Effector CD4-positive, alpha-beta T cell (primary cell): Measurements from ENCODE around the gene NRG2.

ENCODE experiments used
- DNase-seq: peaks from one replicate; pipeline ENCODE4 v3.0.0-alpha.2; 2020

The NRG2 gene

DNA sequence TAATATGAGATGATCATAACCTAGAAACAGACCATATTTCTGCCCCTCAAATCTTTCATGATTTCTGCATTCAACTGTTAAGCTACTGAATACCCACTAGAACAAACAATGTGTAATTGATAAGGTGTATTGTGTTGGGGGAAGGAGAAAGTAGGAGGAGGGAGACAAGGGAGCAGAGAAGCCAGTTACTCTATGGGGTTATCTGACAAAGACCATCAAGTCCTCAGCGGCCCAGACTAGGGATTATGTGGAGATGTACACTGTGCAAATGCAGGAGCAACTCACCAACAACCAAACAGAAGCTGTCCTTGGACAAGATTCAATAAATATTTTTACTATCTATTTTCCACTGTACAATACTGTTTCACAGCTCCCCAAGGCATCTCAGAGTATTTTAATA, 2.7 kb downstream of the NRG2 start:
- no peak for DNase-seq

DNA sequence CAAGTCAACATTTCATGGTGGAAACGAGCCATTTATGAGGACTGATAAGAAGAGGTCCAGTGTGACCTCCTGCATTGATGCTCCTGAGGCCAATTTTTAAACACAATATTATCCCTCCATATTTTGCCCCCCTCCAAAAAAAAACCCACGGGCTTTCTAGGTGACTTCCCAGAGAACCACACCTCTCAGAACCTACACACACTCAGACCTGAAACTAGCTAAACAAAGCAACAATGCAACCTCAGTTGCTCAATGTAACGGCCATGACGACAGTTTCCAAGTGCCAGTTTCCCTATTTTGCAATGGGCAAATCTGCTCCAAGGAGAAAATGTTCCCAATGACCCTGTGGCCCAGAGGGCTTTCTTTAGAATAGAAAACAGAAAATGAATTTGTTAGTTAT, 3.5 kb downstream of the NRG2 start:
- DNase-seq, result no peak

DNA sequence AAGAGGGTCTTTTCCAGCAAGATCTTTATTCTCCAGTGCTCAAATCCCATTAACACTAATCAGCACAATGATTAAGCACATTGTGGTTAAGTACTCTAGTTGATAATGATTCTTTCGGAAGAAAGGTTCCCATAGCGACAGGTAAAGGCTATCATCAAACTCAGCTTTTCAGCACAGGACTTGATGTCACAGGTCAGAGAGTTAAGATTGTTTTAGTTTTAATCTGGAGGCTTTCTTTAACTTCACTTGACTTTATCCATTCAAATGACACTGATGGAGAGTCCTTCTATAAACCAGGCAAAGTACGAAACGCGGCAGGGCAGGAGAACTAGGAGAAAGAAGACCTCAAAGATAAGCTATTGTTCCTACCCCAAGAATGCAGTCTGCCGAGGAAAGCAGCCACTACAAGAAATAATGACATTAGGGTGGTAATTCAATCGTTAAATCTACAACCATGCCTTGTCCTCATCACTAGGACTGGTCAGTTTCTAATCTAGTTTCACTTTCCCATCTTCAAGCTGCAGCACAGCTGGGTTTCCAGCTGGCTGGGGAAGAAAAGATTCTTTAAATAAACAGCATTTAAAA, 4.6 kb downstream of the NRG2 start:
- no peak for DNase-seq

DNA sequence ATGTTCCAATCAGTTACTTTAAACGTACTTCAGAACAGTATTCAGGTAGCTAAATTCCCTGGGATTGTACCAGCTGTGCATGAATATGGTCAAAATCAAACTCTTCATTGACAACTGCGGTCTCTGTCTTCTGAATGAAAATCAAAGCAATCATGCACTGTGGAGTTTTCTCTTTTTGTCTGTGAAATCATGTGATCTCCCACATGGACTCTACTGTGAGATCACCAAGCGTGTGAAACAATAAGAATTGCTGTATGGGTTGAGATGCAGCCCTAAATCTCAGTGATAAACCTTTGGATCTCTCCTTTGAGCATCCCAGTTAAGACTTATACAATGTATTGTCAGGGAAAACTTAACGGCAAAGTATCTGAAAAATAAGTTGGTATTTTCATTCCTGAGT, 6.1 kb downstream of the NRG2 start:
- DNase-seq, result no peak

DNA sequence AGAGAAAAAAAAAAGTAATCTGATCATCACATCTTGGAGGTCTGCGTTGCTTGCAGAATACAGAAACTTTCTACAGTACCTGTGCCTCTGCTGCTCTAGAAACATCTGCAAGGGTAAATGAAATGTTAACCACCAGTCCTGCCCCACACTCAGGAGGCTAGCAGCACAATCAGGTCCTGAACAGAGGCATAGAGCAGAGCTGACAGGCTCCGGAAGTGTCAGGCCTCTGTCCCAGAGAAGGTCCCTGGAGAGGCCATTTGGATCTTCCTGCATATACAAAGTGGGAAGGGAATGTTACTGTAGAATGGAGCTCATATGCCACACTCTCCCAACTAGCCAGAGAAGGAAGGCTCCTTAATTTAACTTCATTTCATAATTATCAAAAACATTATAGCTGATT, 7.2 kb downstream of the NRG2 start:
- no peak for DNase-seq

DNA sequence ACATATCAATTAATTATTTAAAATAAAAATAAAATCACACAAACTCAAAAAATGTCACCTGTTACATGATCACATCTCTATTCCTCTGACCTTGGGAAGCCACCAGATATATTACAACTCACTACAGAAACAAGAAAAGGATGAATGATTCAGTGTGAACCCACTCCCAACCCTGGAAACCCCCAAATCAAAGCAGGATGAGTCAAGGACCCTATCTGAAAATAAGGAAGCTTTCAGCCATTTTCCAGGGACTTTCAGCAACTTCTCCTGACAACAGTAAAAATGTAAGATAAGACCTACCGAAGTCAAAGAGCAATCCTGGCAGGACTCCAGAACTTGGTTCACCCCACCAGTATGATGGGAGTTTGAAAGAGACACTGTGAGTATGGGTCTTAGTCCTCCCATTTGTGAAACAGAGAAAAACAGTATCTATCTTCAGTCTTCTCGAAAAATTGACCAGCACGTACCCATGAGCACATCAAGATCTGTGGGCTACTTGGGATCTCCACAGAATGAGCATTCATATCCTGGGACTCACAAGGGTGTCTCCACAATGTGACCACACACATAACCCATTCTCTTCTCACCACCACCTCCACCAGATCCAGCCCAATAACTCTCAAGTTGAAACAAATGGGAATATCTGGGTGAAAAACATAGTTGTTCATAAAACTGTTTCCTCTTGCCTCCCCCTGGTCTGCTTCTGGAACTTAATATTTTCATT, 9.9 kb downstream of the NRG2 start:
- DNase-seq, result no peak

DNA sequence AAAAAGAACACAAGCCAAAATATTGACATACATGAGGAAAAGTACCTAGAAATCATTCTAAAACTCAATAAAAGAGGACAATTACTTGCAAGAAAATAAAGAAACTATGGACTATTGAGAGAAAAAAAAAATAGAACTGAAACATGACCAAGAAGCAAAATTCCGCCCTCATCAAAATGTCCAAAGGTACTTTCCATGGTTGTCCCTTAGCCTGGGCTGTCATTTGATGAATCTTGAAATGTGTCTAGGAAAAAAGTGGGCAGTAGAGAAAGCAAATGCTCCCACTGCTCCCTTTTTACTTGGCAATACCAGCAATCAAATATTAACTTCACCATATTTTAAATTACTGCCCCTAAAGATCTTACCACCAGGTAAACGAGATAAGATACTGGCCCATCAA, 10.8 kb downstream of the NRG2 start:
- no peak for DNase-seq

DNA sequence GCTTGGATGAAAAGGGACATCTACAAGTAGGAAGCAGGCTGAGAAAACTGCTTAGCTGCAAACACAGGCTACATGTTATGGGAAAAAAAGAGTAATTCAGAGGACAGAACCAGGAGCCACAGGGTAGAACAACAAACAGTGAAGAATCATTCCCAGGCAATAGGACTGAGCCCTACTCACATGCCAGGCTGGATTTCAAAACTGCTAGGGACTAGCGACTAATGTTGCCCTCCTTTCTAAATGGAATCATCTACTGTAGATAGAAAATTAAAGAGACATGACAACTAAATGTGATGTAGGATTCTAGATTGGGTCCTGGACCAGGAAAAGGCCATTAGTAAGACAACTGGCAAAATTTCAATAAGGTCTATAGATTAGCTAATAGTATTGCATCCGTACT, 15.3 kb downstream of the NRG2 start:
- no peak for DNase-seq

DNA sequence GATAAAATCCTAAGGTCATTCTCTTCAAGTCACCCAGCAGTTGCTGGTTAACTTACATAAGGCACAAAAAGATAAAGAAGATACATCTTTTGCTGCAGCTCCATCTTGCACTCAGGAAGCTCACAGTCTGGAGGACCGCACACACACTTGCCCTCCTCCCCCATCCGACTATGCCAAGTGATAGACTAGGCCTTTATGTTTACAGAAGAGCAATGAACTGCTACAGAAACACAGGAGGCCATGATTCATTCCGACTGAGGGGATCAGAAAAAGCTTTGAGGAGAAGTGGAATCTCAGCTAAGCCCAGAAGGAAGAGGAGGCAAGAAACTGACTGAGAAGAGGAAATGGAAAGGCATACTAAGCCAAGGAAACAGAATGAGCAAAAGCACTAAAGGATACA, 17.4 kb downstream of the NRG2 start:
- no peak for DNase-seq

DNA sequence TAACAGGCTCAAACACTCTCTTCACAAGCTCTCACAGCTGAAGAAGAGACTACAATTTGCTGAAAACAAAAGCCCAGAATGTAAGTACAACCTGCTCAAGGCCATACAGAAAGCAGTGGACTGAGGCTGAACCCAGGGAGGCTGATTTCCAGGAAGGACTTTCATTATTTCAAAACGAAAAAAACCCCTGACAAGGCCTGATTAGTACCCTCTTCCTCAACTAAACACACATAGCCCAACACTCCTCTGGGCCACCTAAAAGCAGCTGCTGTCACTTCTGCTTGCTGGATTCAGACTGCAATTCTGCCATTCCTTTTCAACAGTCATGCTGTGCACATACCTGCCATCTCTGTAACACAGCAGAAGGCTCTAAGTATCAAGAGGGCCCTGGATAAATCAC, 18.2 kb downstream of the NRG2 start:
- DNase-seq, result no peak

DNA sequence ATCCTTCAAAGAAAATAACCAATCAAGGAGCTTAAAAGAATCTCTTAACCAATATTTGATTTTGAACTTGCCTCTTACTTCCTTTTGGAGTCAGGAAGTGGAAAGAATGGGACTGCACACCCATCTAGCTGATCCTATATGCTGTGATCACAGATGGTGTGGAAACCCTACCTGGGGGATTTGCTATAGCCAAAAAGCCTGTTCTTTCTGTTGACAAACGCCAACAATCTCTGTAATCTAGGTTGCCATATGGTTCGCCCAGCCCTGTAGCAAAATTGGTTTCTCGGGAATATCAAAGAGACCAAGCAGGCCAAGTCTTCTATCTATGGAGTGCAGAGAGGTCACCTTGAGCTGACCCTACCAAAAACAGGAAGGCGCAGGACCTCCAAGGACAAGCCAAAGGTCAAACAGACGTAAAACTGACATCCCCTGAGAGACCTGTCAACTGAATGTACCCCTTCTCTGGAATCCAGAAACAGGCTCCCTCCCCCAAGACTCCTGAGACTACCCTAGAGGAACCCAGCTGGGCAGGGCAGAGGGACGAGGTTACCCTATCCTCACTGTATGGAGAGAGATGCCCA, 19.4 kb downstream of the NRG2 start:
- DNase-seq, result no peak

DNA sequence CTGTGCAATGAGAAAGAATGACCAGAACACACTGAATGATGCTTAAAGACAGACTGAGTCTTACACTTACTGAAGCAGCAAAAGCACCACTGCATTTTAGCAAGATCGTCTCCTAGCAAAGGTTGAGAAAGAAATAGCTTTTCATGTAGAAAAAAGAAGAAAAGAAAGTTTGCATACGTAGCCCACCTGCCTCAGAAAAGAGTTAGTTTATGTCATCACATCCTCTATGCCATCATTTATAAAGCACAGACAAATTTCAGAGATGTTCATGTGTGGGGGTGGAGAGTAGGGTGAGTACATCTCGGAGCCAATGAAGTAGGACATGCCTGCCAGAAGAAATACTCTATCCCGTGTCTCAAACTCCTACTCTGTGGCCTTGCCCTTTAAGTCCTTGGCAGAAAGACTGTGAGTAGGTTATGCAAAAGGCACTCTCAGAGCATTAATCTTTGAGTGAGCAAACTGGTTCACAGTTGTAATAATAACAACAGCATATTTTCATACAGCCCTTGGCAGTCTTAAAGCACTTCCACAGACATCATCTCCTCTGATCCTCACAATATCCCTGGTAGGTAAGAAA, 22.4 kb downstream of the NRG2 start:
- DNase-seq, result no peak

DNA sequence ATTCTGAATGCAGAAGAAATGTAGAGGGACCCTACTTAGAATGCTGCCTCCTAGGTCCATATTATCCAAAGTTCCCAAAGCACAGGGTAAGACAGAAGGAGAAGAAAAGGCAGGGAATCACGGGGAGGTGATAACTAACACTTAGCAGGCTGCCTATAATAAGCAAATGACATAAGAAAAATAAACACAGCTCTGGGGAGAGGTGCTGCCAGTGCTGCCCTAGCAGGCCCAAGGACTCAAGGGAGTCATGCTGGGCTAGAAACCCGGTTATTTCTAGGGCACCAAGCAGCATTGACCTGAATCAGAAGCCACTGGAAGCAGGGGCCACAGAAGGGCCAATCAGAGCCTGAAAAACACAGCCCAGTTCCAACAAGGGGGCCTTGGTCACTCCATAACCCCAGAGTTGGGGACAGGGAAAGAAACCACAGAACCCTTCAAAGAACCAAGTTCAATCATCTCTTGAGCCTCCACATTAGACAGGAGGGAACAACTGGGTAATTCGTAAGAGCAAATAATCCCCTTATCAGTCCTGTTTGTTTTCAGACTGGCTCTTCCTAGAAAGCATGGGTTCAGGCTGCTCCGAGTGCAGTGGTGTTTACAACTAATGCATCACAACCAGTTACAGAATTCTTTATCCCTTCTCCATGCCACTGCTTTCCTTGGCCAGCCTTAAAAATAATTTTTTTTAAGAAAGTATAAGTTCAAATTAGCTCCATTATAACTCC, 24.0 kb downstream of the NRG2 start:
- no peak for DNase-seq

DNA sequence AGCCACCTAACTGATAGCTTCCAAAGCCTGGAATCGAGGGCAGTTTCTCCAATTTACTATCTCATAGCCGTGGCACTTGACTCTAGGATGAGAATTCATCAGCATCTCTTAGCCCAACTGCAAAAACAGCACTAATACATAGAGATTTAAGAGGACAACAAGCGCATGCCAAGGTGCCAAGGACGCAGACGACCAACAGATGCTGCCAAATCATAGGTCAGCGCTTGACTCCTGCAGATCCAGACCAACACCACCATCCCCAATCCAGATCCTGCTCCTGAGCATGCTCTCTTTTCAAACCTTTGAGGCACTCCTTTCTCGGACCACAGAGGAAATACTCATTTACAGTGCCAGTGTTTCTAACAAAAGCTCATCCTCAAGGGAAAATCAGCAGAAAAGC, 24.6 kb downstream of the NRG2 start:
- DNase-seq, result no peak

DNA sequence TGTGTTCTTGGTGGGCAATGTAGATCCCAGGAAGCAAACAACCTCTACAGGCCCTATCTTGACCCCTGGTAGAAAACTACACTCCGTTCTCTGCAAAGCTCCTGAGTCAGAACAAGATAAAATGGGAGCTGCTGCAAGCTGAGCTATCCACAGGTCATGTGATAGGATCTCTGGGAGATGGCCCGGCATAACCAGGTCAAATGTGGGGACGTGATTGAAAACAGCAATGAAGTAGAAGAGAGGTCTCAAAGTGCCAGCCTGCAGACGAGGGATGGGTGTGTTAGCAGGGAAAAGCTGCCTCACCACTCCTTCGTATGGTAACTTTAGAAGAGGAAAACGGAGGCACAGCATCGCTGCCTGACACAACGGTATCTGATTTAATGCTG, 25.0 kb downstream of the NRG2 start:
- no peak for DNase-seq

DNA sequence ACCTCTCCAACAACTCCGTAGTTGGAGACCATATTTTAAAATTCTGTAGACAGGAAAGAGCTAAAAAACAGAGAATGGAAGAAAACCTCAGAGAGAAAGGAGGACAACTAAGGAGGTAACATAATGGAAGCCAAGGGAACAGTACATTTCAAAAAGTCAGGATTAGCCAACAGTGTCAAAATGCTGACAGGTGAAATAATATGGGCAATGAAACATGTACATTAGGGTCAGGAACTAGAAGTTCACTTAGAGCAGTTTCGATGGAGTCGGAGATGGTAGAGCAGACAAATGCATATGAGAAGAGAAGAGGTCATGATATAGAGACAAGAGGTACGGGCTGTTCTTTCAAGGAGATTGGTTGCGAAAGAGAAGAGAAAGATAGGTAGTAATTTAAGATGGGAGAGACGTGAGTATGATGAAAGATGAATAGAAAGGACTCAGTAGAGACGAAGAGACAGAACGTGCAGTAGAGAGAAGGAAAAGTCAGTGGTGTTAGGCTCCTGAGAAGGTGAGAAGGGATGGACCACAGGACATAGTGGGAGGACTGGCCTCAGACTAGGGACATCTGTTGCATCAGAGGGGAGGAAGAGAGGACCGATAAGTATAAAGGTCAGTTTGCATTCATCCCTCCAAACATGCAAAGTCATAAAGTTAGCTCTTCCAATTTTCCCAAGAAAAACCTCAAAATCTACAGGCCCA, 25.6 kb downstream of the NRG2 start:
- DNase-seq, result no peak

DNA sequence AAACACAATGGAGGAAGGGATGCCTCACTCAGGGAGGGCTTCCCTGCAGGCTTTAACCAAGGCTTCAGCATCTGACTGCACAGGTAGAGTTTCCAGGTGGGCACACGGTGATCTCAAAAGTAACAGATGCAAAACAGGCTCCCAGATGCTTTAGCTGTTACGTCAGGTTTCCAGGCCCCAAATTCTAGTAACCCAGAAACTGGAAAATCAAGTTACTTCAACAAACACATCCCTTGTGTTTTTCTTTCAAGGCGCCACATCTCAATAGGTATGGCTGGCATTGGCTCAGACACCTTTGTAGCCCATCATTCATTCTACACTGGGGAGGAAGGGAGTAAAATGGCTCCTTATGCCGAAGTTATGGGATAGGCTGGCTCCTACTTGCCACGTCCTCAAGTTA, 27.4 kb downstream of the NRG2 start:
- no peak for DNase-seq

DNA sequence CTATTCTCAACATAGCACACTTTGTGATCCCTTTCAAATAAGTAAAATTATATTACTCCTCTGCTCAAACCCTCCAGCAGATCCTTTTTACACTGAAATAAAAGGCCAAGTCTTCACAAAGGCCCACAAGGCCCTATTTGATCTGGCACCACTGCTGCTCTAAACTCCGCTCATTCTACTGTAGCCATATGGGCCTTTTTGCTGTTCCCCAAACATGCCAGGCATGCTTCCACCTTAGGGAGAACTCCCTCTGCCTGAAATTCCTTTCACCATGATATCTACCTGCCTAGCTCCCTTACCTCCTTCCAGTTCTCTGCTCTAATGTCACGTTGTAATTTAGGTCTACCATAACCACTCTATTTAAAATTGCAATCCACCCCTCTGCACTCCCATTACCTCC, 28.3 kb downstream of the NRG2 start:
- DNase-seq, result no peak

DNA sequence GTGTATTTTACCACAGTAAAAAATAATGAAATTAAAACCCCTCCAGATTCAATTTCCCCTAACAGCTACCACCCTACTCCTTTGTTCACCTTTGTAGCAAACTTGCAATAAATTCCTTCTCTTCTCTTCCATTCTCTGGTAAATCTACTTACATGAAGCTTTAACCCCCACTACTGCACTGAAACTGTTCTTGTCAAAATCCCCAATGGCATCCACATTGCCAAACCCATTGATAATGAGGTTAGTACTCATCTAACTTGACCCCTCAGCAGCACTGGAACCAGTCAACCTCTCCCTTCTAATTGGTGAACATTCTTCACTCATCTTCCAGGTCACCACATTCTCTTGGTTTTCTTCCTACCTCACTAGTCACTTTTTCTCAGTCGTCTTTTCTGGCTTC, 29.6 kb downstream of the NRG2 start:
- DNase-seq, result no peak

DNA sequence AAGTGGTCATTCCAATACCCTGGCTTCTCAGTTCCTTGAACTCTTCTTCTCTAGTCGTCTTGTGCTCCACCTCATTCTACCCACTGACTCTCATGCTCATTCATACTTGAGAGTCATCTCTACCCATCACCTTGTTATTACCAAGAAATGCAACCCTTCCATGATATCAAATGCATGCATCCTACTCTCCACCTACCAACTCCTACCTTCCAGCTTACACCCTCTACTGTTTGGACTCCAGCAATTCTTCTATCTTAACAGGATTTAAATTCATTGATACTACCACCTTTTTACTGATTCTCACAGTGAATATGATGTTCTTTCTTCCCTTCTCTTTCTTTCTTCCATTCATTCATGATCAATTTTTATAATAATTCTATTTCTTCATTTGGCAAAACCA, 30.7 kb downstream of the NRG2 start:
- no peak for DNase-seq

DNA sequence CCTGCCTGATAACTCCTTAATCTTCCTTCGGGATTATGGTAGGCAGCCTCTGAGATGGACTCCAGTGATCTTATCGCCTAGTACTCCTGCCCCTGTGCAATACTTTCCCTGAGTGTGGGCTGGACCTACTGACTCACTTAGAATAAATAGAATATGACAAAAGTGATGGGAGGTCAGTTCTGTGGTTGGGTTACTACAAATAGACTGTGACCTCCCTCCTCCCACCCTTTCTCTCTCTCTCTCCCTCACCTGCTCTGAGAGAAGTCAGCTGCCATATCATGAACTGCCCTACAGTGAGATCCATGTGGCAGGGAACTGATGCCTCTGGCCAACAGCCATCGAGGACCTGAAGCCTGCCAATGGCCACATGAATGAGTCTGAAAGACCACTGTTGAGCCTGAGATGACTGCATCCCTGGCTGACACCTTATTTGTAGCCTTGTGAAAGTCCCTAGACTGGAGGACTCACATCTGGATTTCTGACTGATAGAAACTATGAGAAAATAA, 31.7 kb downstream of the NRG2 start:
- no peak for DNase-seq

DNA sequence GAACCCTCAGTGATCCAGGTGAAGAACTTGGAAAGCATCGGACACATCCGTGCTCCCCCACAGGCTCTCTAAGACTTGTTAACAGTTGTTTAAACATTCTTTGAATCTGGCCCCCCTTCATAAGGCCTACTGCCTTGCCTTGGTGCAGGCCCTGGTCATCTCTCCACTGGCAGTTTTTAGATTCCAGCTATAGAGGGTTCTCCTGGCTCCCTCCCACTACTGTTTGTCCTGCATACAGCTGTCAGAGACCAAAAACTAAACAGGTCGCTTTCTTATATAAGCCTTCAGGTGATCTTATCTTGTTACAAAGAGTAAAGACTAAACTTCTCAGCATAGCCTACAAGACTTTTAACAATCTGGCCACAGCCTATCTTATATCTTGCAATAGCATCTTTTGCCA, 32.3 kb downstream of the NRG2 start:
- DNase-seq, result no peak

DNA sequence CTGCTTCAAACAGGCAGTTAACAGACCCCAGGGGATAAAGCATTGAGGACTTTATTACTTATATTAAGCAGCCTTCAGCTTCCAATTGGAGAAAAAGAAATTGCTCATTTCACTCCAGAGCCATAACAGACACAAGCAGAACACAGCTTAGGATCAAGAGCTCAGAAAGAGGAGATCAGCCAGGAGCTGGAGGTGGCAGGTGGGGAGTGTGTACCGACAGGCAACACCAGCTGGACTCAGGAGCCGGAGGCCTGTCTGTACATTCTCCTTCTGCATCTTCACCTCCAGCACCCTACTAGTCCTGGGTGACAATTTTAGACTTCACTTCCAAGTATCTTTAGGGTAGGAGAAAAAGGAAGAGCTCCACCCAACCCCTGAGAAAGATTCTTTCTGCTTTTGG, 35.8 kb downstream of the NRG2 start:
- no peak for DNase-seq
